ENCODE measurements around the gene UBE2J2.

DNA sequence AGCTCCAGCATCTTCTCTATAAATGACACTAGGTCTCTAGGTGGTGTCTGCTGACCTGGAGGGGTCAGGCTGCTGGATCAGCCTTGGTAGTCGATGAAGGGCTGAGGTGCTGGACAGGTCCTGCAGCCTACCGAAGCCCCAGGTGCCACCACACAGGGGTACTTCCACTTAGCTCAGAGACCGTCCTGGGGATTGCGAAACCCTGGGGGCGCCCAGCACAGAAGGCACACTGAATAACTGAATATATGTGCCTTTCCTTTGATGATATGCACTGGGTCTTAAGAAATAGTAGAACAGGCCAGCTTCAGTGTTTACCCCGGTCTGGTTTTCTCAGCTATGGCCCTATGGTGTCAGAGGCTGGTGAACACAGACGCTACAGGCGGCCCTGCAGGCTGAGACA lies 10.9 kb downstream of the UBE2J2 start:
- TF ChIP-seq, protein P1, sequence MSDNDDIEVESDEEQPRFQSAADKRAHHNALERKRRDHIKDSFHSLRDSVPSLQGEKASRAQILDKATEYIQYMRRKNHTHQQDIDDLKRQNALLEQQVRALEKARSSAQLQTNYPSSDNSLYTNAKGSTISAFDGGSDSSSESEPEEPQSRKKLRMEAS (IDR thresholded peaks at IDR 0.05), result no peak
- TF ChIP-seq, protein P2, sequence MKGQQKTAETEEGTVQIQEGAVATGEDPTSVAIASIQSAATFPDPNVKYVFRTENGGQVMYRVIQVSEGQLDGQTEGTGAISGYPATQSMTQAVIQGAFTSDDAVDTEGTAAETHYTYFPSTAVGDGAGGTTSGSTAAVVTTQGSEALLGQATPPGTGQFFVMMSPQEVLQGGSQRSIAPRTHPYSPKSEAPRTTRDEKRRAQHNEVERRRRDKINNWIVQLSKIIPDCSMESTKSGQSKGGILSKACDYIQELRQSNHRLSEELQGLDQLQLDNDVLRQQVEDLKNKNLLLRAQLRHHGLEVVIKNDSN (IDR thresholded peaks at IDR 0.05), result no peak
- TF ChIP-seq EGR1 (IDR thresholded peaks at IDR 0.05) (no peak), TEAD4 (IDR thresholded peaks at IDR 0.05) (no peak), YY1 (IDR thresholded peaks at IDR 0.05; ENCODE audit: low read depth) (no peak), TAF1 (IDR thresholded peaks at IDR 0.05; ENCODE audit: low read depth) (no peak)
